BJ (cell line): ENCODE measurements around the gene GPATCH3. TPM values are rescaled to one million over a fixed set of nuclear protein-coding genes. Genes with fewer than 3 reads are reported as not detected.

Experiments used
- CTCF ChIA-PET: fragments of 350-600 bp; formaldehyde crosslinking; extraction: SDS; loops from one replicate; lab custom pipeline; 2021; ENCODE audit warnings: antibody characterized with exemption, inconsistent platforms; lab: Yijun Ruan, JAX
- POLR2A ChIA-PET: fragments of 300-600 bp; sonication (Branson Sonifier 250); formaldehyde crosslinking; extraction: SDS; loops from one replicate; lab custom pipeline; 2021; ENCODE audit warnings: antibody characterized with exemption; lab: Charles Lee
- DNase-seq: peaks from one replicate; pipeline ENCODE4 v3.0.0-alpha.2; 2011; ENCODE audit warnings: low read depth
- H3K27me3 ChIP-seq: 2 replicates; pipeline ENCODE4 v1.6.0; 2011; ENCODE audit warnings: low read length; ENCODE audit not compliant: control insufficient read depth, insufficient read depth
- H3K36me3 ChIP-seq: 2 replicates; pipeline ENCODE4 v1.5.1; 2011; ENCODE audit warnings: low read length; ENCODE audit not compliant: control insufficient read depth, insufficient read depth
- H3K4me3 ChIP-seq: 2 replicates; pipeline ENCODE4 v1.5.1; 2011; ENCODE audit warnings: low read depth, mild to moderate bottlenecking, control low read depth, low read length
- polyA plus RNA-seq: library from polyadenylated mRNA; depleted of rRNA; stranded (reverse); fragments of >200 nt; gene quantifications from 2 replicates; pipeline ENCODE4 v1.2.3, GENCODE V29; 2011
- TF ChIP-seq, protein P1 (sequence below): IDR thresholded peaks from 2 replicates; pipeline ENCODE4 v1.5.1; 2011; ENCODE audit warnings: low read depth, mild to moderate bottlenecking, control low read depth, inconsistent platforms, low read length, moderate library complexity; ENCODE audit not compliant: insufficient read depth

GPATCH3 gene
- polyA plus RNA-seq, 1 experiment = 12.2 TPM

DNA sequence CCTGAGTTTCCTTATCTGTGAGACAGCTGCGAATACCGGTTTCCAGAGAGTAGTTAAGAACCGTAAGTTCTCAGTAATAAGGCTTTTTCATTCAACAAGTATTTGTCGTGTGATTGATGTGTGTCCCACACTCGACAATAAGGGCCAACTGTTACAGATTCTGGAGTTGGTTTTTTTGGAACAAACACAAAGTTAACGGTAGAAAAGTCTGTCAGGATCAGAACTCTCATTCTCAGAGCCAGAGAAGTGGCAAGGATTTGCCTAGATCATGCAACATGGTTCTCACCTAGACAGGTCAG lies 22.1 kb upstream of the GPATCH3 start:
- POLR2A ChIA-PET = no interaction called here
- Histone ChIP-seq H3K4me3 (peak overlapping the region; percentile 100), H3K36me3 (peaks cover 4% of the 10 kb centered on the region), H3K27me3 (no peaks in the 10 kb centered on the region)
- TF ChIP-seq, protein P1, sequence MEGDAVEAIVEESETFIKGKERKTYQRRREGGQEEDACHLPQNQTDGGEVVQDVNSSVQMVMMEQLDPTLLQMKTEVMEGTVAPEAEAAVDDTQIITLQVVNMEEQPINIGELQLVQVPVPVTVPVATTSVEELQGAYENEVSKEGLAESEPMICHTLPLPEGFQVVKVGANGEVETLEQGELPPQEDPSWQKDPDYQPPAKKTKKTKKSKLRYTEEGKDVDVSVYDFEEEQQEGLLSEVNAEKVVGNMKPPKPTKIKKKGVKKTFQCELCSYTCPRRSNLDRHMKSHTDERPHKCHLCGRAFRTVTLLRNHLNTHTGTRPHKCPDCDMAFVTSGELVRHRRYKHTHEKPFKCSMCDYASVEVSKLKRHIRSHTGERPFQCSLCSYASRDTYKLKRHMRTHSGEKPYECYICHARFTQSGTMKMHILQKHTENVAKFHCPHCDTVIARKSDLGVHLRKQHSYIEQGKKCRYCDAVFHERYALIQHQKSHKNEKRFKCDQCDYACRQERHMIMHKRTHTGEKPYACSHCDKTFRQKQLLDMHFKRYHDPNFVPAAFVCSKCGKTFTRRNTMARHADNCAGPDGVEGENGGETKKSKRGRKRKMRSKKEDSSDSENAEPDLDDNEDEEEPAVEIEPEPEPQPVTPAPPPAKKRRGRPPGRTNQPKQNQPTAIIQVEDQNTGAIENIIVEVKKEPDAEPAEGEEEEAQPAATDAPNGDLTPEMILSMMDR = no peak
- DNase-seq = no peak
- CTCF ChIA-PET = no interaction called here

DNA sequence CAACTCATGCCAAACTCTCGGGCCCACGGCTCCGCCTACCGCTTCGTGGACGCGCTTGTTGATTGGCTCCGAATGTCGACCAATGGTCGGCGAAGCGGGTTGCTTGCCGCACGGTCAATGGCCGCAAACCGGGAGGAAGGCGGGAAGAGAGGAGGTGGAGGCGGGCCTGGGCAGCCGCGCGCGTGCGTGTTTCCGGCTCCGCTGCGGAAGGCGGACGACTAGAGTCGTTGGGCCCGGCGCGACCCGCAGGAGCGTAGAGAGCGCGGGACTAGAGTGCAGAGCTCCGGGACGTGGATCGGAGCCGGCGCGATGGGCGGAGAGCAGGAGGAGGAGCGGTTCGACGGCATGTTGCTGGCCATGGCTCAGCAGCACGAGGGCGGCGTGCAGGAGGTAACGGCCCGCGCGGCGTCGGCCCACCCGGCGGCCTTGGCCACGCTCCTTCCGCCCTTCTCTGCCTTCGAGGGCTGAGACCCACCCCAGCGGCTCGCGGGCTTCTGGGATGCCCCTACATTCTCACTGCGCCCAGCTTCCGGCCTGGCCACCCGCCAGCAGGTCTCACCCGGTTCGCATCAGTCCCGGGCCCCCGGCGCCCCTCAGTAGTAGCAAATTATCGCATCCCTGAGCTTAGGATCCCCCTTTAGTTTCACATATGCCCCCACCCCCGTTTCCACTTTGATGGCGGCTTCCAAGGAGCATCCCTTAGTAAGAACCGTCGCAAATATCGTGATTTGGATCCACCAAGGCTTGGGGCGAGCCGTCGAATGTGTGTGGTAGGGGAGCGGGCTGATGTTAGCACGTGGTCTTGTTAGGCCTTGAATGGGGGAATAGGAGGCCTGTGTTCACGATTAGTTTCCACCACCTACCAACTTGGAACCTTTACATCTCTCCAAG lies 21.5 kb upstream of the GPATCH3 start, which contains the start of gene NUDC:
Gene NUDC (plus strand): TSS at position 204 of the 891 bp plus-strand sequence. CDS start 106 bp downstream, at position 310.
- Histone ChIP-seq H3K36me3 (peaks cover 2% of the 10 kb centered on the region; the same call in 1 of the 2 replicates), H3K4me3 (peak within 1 kb of the TSS; percentile 100), H3K27me3 (no peaks in the 10 kb centered on the region)
- POLR2A ChIA-PET = interaction anchor here (1.0 kb wide), 1 partner anchor 21 kb away, joined by 3 read pairs; the partner anchor contains the start of gene GPATCH3
- TF ChIP-seq, protein P1 = no peak
- DNase-seq = peak; percentile 89
- CTCF ChIA-PET = interaction anchor here (0.6 kb wide), 1 partner anchor 25 kb away, joined by 3 read pairs; no protein-coding TSS in a partner anchor

DNA sequence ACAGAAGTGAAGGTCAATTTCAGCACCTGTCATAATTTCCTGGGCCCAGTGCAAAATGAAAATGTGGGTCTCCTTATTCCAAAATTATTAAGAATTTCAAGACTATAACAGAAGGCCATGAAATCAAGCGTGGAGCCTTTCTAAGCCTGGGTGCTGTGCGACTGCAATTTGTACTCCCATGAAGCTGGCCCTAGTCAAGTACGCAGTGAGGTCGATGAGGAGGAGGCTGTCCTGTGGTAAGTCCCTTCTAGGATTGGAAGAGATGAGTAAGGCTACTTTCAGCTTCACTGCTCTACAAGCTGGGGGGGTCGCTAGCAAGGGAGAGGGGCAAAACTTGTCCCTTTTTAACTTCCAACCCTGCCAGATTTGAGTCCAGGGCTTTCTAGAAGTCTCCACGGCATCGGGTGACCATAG lies 20.9 kb upstream of the GPATCH3 start:
- H3K27me3 ChIP-seq = no peaks in the 10 kb centered on the region
- peak overlapping the region; percentile 100 for H3K4me3 ChIP-seq
- TF ChIP-seq, protein P1 = no peak
- no peak for DNase-seq
- peaks cover 2% of the 10 kb centered on the region; the same call in 1 of the 2 replicates for H3K36me3 ChIP-seq
- ChIA-PET CTCF (no interaction called here), POLR2A (interaction anchor here (1.0 kb wide), 1 partner anchor 21 kb away, joined by 3 read pairs; the partner anchor contains the start of gene GPATCH3)

DNA sequence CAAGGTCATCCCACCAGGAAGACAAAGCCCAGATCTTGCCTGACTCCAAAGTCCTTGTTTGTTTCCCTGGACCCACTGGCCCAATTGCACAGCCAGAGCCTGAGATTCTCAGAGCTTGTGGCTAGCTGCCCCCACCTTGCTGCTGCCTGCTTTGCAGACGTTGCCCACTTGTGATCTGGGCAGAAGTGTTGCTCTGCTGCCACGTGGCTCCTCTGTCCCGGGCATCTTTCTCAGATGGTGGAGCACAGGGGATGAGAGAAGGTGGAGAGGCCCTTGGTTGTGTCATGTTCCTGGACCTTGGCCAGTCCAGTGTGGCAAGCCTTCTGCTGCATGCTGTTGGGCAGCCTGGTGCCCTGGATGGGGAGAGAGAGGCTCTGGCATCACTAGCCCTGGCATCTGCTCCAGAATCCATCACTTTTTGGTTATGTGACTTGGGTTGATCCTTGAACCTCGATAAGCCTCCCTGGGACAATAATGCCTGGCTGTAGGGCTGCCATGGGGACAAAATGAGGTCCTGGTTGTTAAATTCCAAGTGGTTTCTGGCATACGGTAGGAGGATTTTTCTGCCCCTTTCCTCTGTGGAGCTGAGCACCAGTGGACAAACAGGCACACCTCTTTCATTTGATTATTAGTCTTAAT lies 15.1 kb upstream of the GPATCH3 start:
- no peak for DNase-seq
- ChIA-PET POLR2A (no interaction called here), CTCF (no interaction called here)
- H3K4me3 ChIP-seq = no peak overlapping the region
- H3K36me3 ChIP-seq = no peaks in the 10 kb centered on the region
- TF ChIP-seq, protein P1 = no peak
- H3K27me3 ChIP-seq = peaks cover 2% of the 10 kb centered on the region
